GM10847 (cell line): Measurements from ENCODE around the gene ADTRP.

ENCODE experiments used
- POLR2A ChIP-seq: IDR thresholded peaks from 2 replicates; pipeline ENCODE4 v1.6.1; 2011; ENCODE audit not compliant: insufficient read length; ENCODE audit errors: extremely low read depth

The ADTRP gene

DNA sequence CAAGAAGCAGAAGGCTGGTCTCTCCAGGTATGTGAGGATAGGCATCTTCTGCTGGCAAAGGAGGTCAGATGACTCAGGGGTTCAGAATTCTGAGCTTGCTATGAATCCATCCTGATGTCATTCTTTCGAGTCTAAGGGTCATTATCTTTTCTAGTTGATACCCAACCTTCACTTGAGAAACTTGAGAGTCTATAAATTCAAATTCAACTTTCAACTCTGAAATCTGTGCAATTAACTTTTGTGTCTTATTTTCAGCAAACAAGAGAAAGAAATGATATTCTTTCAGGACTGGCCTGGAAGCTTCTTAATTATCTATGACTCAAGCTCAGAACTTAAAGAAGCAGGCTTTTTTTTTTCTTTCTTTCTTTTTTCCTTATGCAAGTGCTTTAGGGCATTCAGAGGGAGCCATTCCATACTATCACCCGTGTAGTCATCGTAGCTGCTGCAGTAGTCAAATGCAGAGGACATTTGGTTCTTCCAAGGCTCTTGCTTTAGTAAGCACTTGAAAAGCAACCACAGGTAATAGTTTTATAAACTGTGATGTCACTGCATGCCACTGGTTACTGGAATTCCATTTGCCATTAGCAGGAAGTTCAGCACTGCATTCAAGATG lies 93.0 kb downstream of the ADTRP start:
- TF ChIP-seq POLR2A = no peak

- TF ChIP-seq POLR2A = no peak
These were observed 93.6 kb downstream of the ADTRP start for GRCh38 chr6:11684901-11685480.

- TF ChIP-seq POLR2A = no peak
These were observed 94.7 kb downstream of the ADTRP start for GRCh38 chr6:11683871-11684270.

- TF ChIP-seq POLR2A = no peak
These were observed 96.0 kb downstream of the ADTRP start for GRCh38 chr6:11682561-11682975.

DNA sequence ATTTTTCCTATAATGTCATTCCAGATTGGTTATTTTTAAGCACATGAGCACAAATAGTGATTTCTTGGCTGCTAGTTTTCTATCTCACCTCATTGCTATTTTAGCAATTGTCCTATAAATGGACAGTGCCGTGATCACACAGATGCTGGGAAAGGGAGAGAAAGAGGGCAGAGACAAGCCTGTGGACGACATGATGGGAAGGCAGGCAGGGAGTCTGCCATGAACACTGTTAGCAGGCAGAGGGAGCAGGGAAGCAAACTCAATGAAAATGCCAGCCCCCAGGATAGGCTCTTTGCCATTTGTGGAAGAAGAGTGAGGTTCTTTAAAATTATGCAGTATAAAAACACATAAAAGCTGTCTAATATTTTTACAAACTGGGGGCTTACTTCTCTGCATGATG lies 96.8 kb downstream of the ADTRP start:
- TF ChIP-seq POLR2A = no peak

- TF ChIP-seq POLR2A = no peak
These were observed 97.2 kb downstream of the ADTRP start for GRCh38 chr6:11681357-11681756.

DNA sequence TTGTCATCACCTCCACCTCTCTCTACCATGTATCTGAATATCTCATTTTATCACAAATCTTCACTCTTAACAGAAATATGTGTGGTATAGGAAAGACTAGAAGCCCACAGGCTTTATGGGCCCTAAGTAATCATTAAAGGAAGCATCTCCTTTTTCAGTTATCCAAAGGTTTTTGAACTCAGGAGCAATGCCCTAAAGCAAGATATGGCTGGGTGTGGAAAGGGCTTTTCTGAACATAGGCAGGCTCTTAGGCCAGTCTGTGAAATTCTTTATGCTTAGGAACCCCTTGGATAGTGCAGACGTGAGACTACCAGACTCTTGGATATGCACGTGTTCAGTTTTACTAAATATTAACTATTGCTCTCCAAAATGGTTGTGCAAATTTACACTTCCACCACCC lies 99.5 kb downstream of the ADTRP start:
- TF ChIP-seq POLR2A = no peak

GRCh38 chr6:11675601-11676000 lies 103.0 kb downstream of the ADTRP start:
- no peak for TF ChIP-seq POLR2A

- no peak for TF ChIP-seq POLR2A
These were observed 105.9 kb downstream of the ADTRP start for GRCh38 chr6:11672669-11673068.

DNA sequence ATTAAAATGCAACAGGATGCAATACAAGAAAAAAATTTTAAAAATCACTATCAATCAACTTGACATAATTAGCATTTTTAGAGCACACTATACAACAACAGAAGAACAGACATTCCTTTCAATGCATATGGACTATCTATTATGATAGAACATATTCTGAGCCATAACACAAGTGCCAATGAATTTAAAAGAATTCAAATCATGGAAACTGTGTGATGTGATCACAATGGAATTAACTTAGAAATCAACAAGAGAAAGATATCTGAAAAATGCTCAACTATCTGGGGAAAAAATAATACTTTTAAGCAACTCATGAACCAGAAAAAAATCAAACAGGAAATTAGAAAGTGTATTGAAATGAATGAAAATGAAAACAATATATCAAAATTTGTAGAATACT lies 106.3 kb downstream of the ADTRP start:
- TF ChIP-seq POLR2A = no peak

- no peak for TF ChIP-seq POLR2A
These were observed 108.9 kb downstream of the ADTRP start for GRCh38 chr6:11669696-11670095.

GRCh38 chr6:11668455-11668854 lies 110.1 kb downstream of the ADTRP start:
- TF ChIP-seq POLR2A = no peak

- TF ChIP-seq POLR2A = no peak
These were observed 110.7 kb downstream of the ADTRP start for GRCh38 chr6:11667876-11668275.

- no peak for TF ChIP-seq POLR2A
These were observed 112.8 kb downstream of the ADTRP start for GRCh38 chr6:11665604-11666326.
